ENCODE measurements around the gene CCDC85A. TPM values are rescaled to one million over a fixed set of nuclear protein-coding genes. Genes with fewer than 3 reads are reported as not detected.

Gene CCDC85A
- total RNA-seq, 1 donor from 2014 or later = 2.2 TPM

DNA sequence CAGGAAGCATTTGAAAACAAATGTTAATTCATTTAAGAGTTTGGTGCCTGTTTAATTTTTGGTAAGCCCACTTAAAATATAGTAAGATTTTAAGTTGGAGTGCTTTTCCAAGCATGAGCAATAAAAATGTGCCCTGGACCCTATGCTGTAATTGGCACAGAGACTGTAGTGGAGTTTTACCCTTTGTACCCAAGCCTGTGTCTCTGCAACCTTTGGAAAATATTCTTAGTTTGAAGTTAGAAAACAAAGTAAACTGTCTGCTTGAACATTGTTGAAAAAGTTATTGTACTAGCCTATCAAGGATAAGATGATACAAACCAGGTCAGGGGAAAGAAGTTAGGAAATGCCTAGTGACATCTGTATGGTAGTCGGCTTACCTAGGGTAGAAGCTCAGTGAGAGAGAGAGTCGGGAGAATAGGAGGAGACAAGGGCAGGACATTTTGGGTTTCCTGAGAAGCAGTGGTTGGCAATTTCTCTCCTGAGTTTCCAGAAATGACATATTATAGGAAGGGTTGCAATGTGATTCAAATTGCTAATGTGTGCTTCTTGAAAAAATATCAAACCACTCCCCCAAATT is 66.5 kb downstream of the CCDC85A start:
- Mint-ChIP-seq H3K4me3 (no peak overlapping the region), H3K27me3 (ENCODE audit: low read depth) (peaks cover 5% of the 10 kb centered on the region), H3K4me1 (no peaks in the 10 kb centered on the region), H3K9me3 (no peaks in the 10 kb centered on the region), H3K36me3 (no peaks in the 10 kb centered on the region), H3K27ac (no peak overlapping the region)
- TF ChIP-seq, protein P1, sequence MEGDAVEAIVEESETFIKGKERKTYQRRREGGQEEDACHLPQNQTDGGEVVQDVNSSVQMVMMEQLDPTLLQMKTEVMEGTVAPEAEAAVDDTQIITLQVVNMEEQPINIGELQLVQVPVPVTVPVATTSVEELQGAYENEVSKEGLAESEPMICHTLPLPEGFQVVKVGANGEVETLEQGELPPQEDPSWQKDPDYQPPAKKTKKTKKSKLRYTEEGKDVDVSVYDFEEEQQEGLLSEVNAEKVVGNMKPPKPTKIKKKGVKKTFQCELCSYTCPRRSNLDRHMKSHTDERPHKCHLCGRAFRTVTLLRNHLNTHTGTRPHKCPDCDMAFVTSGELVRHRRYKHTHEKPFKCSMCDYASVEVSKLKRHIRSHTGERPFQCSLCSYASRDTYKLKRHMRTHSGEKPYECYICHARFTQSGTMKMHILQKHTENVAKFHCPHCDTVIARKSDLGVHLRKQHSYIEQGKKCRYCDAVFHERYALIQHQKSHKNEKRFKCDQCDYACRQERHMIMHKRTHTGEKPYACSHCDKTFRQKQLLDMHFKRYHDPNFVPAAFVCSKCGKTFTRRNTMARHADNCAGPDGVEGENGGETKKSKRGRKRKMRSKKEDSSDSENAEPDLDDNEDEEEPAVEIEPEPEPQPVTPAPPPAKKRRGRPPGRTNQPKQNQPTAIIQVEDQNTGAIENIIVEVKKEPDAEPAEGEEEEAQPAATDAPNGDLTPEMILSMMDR (IDR thresholded peaks at IDR 0.05; ENCODE audit: unreplicated experiment) = no peak
- no peak for DNase-seq (ENCODE audit: low spot score in 2 of 2, unreplicated experiment in 2 of 2)

DNA sequence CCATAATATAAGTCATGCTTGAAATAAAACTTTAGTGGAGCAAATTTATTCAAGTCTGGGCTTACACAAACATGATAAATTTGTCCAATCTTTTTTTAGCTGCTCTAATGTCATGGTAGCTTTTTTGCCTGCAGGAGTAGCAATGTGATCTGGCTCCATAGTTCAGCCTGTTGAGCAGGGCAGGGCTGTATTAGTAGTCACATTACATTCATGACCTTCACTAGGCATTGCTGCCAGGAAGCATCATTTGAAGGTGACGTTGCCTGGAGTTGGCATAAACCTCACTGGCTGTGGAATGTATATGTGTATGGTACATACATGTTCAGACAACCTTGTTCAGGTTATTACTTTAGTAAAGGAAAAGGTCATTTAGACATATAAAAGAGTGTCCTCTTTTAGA is 76.6 kb downstream of the CCDC85A start:
- Mint-ChIP-seq H3K27ac (no peak overlapping the region), H3K27me3 (ENCODE audit: low read depth) (peaks cover 3% of the 10 kb centered on the region), H3K9me3 (no peaks in the 10 kb centered on the region), H3K36me3 (no peaks in the 10 kb centered on the region), H3K4me1 (no peaks in the 10 kb centered on the region), H3K4me3 (no peak overlapping the region)
- no peak for DNase-seq (ENCODE audit: low spot score in 2 of 2, unreplicated experiment in 2 of 2)
- TF ChIP-seq, protein P1 (IDR thresholded peaks at IDR 0.05; ENCODE audit: unreplicated experiment) = no peak

DNA sequence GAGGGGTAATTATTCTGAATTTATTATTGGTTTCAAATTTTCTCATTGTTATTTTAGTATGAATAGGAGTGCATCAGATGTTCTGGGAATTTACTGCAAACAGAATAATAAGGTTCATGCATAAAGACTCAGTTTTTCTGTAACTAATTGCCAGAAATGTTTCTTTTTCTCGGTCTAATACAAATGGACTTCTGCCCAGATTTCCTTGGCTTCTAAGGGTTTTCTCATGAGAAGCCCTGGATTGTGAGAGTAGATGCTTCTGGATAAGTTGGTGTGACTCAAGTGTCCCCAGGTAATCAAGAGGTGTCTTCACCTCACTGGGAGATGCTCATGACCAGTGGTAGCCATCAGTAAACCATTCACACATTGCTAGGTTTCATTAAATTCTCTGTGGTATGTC is 78.5 kb downstream of the CCDC85A start:
- TF ChIP-seq, protein P1 (IDR thresholded peaks at IDR 0.05; ENCODE audit: unreplicated experiment) = no peak
- peaks cover 2% of the 10 kb centered on the region for H3K27me3 Mint-ChIP-seq (ENCODE audit: low read depth)
- no peak for DNase-seq (ENCODE audit: low spot score in 2 of 2, unreplicated experiment in 2 of 2)
- H3K36me3 Mint-ChIP-seq = no peaks in the 10 kb centered on the region
- no peaks in the 10 kb centered on the region for H3K4me1 Mint-ChIP-seq
- H3K27ac Mint-ChIP-seq = no peak overlapping the region
- H3K4me3 Mint-ChIP-seq = no peak overlapping the region
- H3K9me3 Mint-ChIP-seq = no peaks in the 10 kb centered on the region

DNA sequence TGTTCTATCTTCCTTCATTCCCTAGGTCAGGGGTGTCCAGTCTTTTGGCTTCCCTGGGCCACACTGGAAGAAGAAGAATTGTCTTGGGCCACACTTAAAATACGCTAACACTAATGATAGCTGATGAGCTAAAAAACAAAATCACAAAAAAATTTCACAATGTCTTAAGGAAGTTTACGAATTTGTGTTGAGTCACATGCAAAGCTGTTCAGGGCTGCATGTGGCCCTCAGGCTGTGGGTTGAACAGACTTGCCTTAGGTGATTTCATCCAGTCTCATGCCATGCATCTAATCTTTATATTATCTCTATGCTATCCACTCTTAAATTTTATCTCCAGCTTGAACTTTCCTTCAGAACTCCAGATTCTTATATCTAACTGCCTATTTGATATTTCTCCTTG is 80.1 kb downstream of the CCDC85A start:
- Mint-ChIP-seq H3K4me3 (no peak overlapping the region), H3K27ac (no peak overlapping the region)

DNA sequence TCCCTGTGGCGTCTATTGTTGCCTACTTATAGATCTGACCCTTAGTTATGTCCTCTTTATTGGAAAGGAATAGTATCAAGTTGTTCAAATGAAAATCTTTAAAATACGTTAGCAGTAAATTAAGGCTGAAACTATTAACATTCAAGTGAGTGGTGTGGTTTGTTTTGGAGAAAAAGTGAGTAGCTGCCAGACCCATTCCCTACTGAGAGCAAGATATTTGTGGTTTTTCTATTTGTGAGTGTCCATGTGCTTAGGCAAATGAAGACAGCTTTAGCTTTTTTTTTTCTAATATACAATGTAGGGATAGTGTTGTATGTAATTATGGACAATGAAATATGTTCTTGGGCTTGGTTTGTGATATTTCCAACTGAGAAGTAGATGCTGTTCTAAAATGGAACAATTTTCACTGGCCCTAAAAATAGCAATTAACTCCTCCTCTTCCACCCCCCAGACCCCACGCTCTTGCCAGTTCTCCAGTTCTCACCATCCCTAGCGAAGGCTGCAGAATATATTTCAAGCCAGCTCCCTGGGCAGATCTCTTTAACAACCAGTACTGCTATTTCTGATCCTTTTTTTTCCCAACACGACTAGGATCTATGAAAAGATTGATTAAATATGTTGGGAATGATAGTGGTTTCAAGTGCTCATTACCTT is 83.1 kb downstream of the CCDC85A start:
- Mint-ChIP-seq H3K4me3 (no peak overlapping the region), H3K27ac (no peak overlapping the region), H3K36me3 (no peaks in the 10 kb centered on the region), H3K9me3 (no peaks in the 10 kb centered on the region), H3K4me1 (no peaks in the 10 kb centered on the region), H3K27me3 (ENCODE audit: low read depth) (no peaks in the 10 kb centered on the region)
- DNase-seq (ENCODE audit: low spot score in 2 of 2, unreplicated experiment in 2 of 2) = no peak
- TF ChIP-seq, protein P1 (IDR thresholded peaks at IDR 0.05; ENCODE audit: unreplicated experiment) = no peak

More for the DNA sequence above, 80.1 kb downstream of the CCDC85A start:
- Mint-ChIP-seq H3K36me3 (no peaks in the 10 kb centered on the region), H3K9me3 (no peaks in the 10 kb centered on the region), H3K27me3 (ENCODE audit: low read depth) (peaks cover 2% of the 10 kb centered on the region), H3K4me1 (no peaks in the 10 kb centered on the region)
- TF ChIP-seq, protein P1 (IDR thresholded peaks at IDR 0.05; ENCODE audit: unreplicated experiment) = no peak
- no peak for DNase-seq (ENCODE audit: low spot score in 2 of 2, unreplicated experiment in 2 of 2)
